Activated gamma-delta T cell treated with anti-CD3 and anti-CD28 coated beads, Interleukin-2, amount 50 U/mL, for 16 hours (primary cell): ENCODE measurements around the gene PNMA8A.
A peak's percentile ranks its signal among the peaks of the same experiment; 100 is the strongest.

Experiments used
- DNase-seq: peaks from one replicate; pipeline ENCODE4 v3.0.0-alpha.2; 2020; ENCODE audit warnings: low read depth

PNMA8A gene

GRCh38 chr19:46428239-46429135 is 42.9 kb downstream of the PNMA8A start, which contains the start of gene PNMA8C:
Gene PNMA8C (minus strand): TSS chr19:46428936. CDS start chr19:46428359, 577 bp downstream.
- DNase-seq = peak; percentile 31

DNA sequence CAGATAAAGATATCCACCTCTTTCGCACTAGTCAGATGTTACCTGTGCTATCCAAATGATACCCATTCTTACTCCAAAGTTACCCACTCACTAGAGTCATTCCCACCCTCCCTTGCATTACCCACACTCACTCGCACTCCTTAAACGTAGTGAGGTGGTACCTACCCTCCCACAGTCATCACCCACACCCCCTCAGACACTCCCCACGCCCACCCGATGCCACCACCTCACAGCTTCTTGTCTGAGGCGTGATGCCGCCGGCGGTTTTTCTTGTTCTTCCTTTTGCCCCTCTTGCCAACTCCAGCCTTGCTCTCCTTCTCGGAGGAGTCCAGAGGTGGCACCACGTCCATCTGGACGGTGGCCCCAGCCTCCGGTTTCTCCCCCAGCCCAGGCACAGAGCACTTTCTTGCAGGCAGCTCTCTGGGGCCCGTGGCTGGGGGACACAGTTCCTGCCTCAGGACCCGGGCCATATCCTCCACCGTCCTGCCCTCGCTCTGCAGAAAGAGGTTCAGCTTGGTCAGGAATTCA is 43.8 kb downstream of the PNMA8A start:
- DNase-seq = no peak

DNA sequence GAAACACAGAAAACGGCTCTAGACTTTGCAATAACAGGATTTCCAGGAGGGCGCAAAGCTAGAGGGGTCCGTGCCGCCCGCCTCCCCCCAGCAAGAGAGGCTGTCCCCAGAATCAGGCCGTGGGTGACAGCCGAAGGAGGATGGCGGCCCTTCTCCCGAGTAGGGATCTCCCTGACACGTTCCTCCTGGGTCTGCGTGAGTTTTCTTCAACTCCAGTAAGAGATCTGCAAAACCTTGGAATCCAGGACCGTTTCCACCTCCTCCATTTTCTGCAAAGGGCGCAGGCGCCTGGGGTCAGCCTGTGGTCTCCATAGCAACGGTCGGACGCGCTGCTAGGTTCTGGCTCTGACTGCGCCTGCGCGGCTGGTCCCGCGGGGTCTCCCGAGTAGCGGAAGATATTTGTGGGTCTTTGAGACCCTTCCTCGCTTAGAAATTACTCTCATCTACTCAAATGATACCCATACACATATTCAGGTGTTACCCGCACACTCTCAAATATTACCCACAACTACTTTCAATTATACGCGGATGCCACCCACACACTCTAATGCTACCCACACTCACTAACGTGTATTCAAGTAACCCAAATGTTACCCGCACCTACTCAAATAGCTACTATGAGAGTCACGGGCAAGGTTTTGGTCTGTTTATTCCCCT is 44.7 kb downstream of the PNMA8A start:
- peak; percentile 12 for DNase-seq

DNA sequence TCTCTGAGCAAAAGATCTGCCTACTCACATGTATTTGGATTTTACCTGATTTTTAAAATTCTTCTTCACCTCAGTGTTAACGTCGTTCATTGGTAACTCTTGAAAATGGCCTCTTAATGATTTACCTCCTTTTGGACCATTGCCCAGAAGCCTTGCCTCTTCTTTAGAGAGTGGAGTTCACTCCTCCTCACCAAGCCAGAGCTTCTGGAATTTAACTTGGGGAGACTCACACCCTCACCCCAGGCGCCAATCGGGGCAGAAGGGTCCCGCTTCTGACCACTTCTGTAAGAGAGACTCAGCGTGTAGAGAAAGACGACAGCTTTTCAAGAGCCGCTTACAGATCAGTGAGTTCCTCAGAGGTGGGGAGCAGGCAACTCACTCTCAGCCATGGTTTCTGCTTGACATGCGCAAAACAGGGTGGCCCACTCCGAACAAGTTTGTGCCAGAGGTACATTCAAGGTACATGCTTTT is 45.3 kb downstream of the PNMA8A start:
- no peak for DNase-seq

DNA sequence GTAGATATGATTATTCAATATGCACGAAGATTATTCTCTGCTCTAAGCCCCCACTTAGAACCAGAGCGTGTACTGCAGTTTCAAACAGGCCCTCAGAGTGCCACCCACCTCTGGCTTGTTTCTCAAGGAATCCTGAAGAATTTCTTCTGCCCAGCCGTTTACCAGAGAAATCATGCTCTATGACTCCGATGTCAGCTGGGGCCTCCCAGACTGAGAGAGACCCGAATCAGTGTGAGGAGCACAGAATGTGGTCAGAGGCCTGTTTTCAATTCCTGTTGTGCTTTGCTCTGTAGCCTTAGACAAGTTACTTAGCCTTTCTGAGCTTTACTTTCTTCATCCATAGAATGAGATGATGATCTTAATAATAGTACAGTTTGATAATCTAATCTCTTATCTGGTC is 48.2 kb downstream of the PNMA8A start:
- DNase-seq = no peak

DNA sequence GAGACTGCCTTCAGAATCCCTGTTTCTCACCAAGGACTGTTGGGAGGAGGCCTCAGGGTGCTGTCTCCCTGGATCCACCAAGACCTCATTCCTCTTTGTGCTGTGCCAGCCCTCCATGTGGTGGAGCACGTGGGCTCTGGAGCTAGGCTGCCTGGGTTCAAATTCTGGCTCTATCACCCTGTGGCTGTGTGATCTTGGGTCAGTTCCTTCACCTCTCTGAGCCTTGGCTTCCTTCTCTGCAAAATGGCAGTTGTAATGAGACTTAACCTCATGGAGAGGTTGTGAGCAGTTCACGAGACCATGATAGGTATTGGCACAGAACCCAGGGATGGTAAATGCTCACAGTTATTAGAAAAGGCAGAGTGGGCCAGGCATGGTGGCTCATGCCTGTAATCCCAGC is 49.0 kb downstream of the PNMA8A start:
- no peak for DNase-seq

GRCh38 chr19:46420056-46420455 is 51.3 kb downstream of the PNMA8A start:
- no peak for DNase-seq
